Right lobe of liver (tissue), 4 donors: ENCODE measurements around the gene NEDD4L.

Experiments used
- POLR2A ChIP-seq: fragments of 450-650 bp; IDR thresholded peaks from one replicate; pipeline ENCODE4 v1.6.1; 2017; ENCODE audit warnings: antibody characterized with exemption, mild to moderate bottlenecking
- TF ChIP-seq, protein P1 (sequence below), 4 donors: fragments of 200-600 bp in 3 of 4; fragments of 450-650 bp in 1 of 4; IDR thresholded peaks; one replicate each; pipeline versions ENCODE4 v1.5.1 to v1.8.0; 2016 to 2022; ENCODE audit warnings: antibody characterized with exemption in 4 of 4, mild to moderate bottlenecking in 2 of 4
- donor health status: DM: no; HTN: no; CAD: no.
- donor health status: DM: no; HTN: no; CAD: no.
- donor health status: DM: no; HTN: yes; CAD: no.

DNA sequence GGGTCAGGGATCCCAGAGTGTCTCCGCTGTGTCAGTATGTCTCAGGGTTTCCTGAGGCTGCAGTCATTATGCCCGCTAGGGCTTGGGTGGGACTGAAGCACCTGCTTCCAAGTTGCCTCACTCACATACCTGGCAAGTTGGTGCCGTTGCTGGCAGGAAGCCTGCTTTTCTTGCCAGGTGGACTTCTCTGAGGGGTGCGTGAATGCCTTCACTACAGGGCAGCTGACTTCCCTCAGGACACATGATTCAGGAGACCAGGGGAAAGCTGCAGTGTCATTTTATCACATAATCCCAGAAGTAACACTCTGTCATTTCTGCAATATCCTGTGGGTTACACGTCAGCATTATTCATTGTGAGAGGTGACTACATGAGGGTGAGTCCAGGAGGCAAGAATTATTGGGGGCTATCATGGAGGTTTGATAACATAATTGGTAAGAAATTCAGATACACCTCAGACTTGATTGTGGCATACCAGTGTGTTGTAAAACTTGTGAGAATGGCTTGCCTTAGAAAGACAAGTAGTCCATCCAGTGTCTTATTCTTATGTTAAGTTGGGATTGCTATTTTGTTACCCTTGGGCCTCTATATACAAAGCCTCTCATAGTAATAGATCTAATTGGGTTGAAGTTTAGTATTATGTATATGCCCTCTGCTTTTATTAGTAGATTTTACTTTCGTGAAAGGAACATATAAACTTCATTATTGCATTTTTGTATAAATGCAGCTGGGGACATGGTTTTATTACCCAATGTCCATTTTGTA, 44.1 kb downstream of the NEDD4L start:
- TF ChIP-seq, protein P1, sequence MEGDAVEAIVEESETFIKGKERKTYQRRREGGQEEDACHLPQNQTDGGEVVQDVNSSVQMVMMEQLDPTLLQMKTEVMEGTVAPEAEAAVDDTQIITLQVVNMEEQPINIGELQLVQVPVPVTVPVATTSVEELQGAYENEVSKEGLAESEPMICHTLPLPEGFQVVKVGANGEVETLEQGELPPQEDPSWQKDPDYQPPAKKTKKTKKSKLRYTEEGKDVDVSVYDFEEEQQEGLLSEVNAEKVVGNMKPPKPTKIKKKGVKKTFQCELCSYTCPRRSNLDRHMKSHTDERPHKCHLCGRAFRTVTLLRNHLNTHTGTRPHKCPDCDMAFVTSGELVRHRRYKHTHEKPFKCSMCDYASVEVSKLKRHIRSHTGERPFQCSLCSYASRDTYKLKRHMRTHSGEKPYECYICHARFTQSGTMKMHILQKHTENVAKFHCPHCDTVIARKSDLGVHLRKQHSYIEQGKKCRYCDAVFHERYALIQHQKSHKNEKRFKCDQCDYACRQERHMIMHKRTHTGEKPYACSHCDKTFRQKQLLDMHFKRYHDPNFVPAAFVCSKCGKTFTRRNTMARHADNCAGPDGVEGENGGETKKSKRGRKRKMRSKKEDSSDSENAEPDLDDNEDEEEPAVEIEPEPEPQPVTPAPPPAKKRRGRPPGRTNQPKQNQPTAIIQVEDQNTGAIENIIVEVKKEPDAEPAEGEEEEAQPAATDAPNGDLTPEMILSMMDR (IDR thresholded peaks at IDR 0.05), result no peak
- no peak for TF ChIP-seq POLR2A
